Left ventricle myocardium inferior (tissue), 1 donor: ENCODE measurements around the gene MRAP2. TPM values are rescaled to one million over a fixed set of nuclear protein-coding genes. Genes with fewer than 3 reads are reported as not detected.

Experiments
- DNase-seq: peaks from one replicate; pipeline ENCODE4 v3.0.0-alpha.2; 2020
- H3K27ac ChIP-seq: fragments of 200-600 bp; replicated peaks from 2 replicates; pipeline ENCODE4 v1.8.0; 2021
- H3K27me3 ChIP-seq: fragments of 200-600 bp; 2 replicates; pipeline ENCODE4 v1.8.0; 2021; ENCODE audit warnings: low read depth
- H3K36me3 ChIP-seq: fragments of 200-600 bp; 2 replicates; pipeline ENCODE4 v1.8.0; 2021
- H3K4me1 ChIP-seq: fragments of 200-600 bp; 2 replicates; pipeline ENCODE4 v1.8.0; 2021
- H3K4me3 ChIP-seq: fragments of 200-600 bp; 2 replicates; pipeline ENCODE4 v1.8.0; 2021; ENCODE audit warnings: mild to moderate bottlenecking, moderate library complexity
- H3K9me3 ChIP-seq: fragments of 200-600 bp; replicated peaks from 2 replicates; pipeline ENCODE4 v1.8.0; 2021
- CTCF ChIP-seq: fragments of 200-600 bp; IDR thresholded peaks from 2 replicates; pipeline ENCODE4 v1.8.0; 2021; ENCODE audit warnings: antibody characterized with exemption, mild to moderate bottlenecking, borderline replicate concordance
- intact Hi-C: fragments of 100-400 bp; cut with micrococcal nuclease; formaldehyde crosslinking; loops from one replicate; pipeline ENCODE4 v1.11.0; 2022
- total RNA-seq: library from RNA; stranded (reverse); fragmentation: NEBNext Ultra II Directional; extraction: Animal tissue kit (Norgen Biotek cat#: 25700); gene quantifications from one replicate; pipeline ENCODE4 v1.2.1, GENCODE V29; 2021
- donor health status: DM: no; HTN: yes; CAD: no; lungs with severe emphysema.

Gene MRAP2
- total RNA-seq, 1 donor from 2014 or later: 0.16 TPM

GRCh38 chr6:84048588-84048987 is 15.0 kb downstream of the MRAP2 start:
- no peak for TF ChIP-seq CTCF
- intact Hi-C loops: no loop called here
- no peak overlapping the region for H3K27ac ChIP-seq
- no peak for DNase-seq
- H3K36me3 ChIP-seq: no peaks in the 10 kb centered on the region
- no peaks in the 10 kb centered on the region for H3K9me3 ChIP-seq
- peaks cover 87% of the 10 kb centered on the region for H3K27me3 ChIP-seq
- no peak overlapping the region for H3K4me3 ChIP-seq
- H3K4me1 ChIP-seq: peaks cover 14% of the 10 kb centered on the region

- no peak for TF ChIP-seq CTCF
- no peak for DNase-seq
- Histone ChIP-seq H3K4me1 (peaks cover 14% of the 10 kb centered on the region), H3K36me3 (no peaks in the 10 kb centered on the region), H3K27me3 (peaks cover 84% of the 10 kb centered on the region), H3K9me3 (no peaks in the 10 kb centered on the region), H3K4me3 (no peak overlapping the region), H3K27ac (no peak overlapping the region)
- intact Hi-C loops: no loop called here
These were observed 16.8 kb downstream of the MRAP2 start for GRCh38 chr6:84050408-84050807.

- H3K36me3 ChIP-seq: no peaks in the 10 kb centered on the region
- H3K4me1 ChIP-seq: peaks cover 14% of the 10 kb centered on the region
- no peaks in the 10 kb centered on the region for H3K9me3 ChIP-seq
- no peak for TF ChIP-seq CTCF
- intact Hi-C loops: no loop called here
- peak overlapping the region; percentile 12 for H3K4me3 ChIP-seq
- DNase-seq: peak; percentile 80
- H3K27me3 ChIP-seq: peaks cover 83% of the 10 kb centered on the region
- no peak overlapping the region for H3K27ac ChIP-seq
These were observed 18.8 kb downstream of the MRAP2 start for GRCh38 chr6:84052204-84052882.

- peaks cover 14% of the 10 kb centered on the region for H3K4me1 ChIP-seq
- no peaks in the 10 kb centered on the region for H3K9me3 ChIP-seq
- intact Hi-C loops: no loop called here
- H3K36me3 ChIP-seq: no peaks in the 10 kb centered on the region
- peaks cover 85% of the 10 kb centered on the region for H3K27me3 ChIP-seq
- TF ChIP-seq CTCF: no peak
- no peak overlapping the region for H3K4me3 ChIP-seq
- no peak for DNase-seq
- H3K27ac ChIP-seq: no peak overlapping the region
These were observed 19.3 kb downstream of the MRAP2 start for GRCh38 chr6:84052883-84053241.

GRCh38 chr6:84055647-84056046 is 22.1 kb downstream of the MRAP2 start:
- Histone ChIP-seq H3K27me3 (peaks cover 73% of the 10 kb centered on the region), H3K36me3 (no peaks in the 10 kb centered on the region), H3K27ac (no peak overlapping the region), H3K4me3 (no peak overlapping the region), H3K9me3 (no peaks in the 10 kb centered on the region), H3K4me1 (peaks cover 14% of the 10 kb centered on the region)
- DNase-seq: no peak
- intact Hi-C loops: no loop called here
- TF ChIP-seq CTCF: no peak

GRCh38 chr6:84057908-84058307 is 24.3 kb downstream of the MRAP2 start:
- Histone ChIP-seq H3K27ac (no peak overlapping the region), H3K4me3 (no peak overlapping the region), H3K4me1 (peaks cover 1% of the 10 kb centered on the region), H3K9me3 (no peaks in the 10 kb centered on the region), H3K27me3 (peaks cover 61% of the 10 kb centered on the region), H3K36me3 (no peaks in the 10 kb centered on the region)
- no peak for DNase-seq
- intact Hi-C loops: no loop called here
- no peak for TF ChIP-seq CTCF
